Testis (tissue), 3 donors: Measurements from ENCODE around the gene NFATC1. TPM values are rescaled to one million over a fixed set of nuclear protein-coding genes. Genes with fewer than 3 reads are reported as not detected.

Source experiments
- DNase-seq: peaks from one replicate; pipeline ENCODE4 v3.0.0-alpha.2; 2019
- H3K27ac ChIP-seq, 2 donors: fragments of 200-600 bp; sonication (generic); one replicate each; pipeline ENCODE4 v1.5.1; 2019
- H3K27me3 ChIP-seq: fragments of 200-600 bp; sonication (generic); one replicate; pipeline ENCODE4 v1.5.1; 2019
- H3K36me3 ChIP-seq: fragments of 200-600 bp; sonication (generic); one replicate; pipeline ENCODE4 v1.5.1; 2017; ENCODE audit warnings: low read depth; ENCODE audit errors: missing control alignments
- H3K4me1 ChIP-seq: fragments of 200-600 bp; sonication (generic); one replicate; pipeline ENCODE4 v1.5.1; 2019
- H3K4me3 ChIP-seq, 2 donors: fragments of 200-600 bp; sonication (generic); one replicate each; pipeline ENCODE4 v1.5.1; 2017 to 2019
- H3K9me3 ChIP-seq: fragments of 200-600 bp; sonication (generic); one replicate; pipeline ENCODE4 v1.5.1; 2017
- CTCF ChIP-seq, 3 experiments: fragments of 450-650 bp in 2 of 3; fragments of 200-600 bp in 1 of 3; sonication (generic) in 1 of 3; IDR thresholded peaks; one replicate each; pipeline ENCODE4 v1.5.1; 2016 to 2019; ENCODE audit warnings: antibody characterized with exemption in 3 of 3, mild to moderate bottlenecking in 2 of 3, moderate library complexity in 1 of 3
- POLR2A ChIP-seq: fragments of 450-650 bp; IDR thresholded peaks from one replicate; pipeline ENCODE4 v1.6.1; 2017; ENCODE audit warnings: antibody characterized with exemption, mild to moderate bottlenecking, moderate library complexity
- WGBS, 2 donors: methylation state at CpG; one replicate each; pipeline ENCODE4 v1.1.5; 2018; 5-methylcytosine and 5-hydroxymethylcytosine counted together
- intact Hi-C: fragments of 100-400 bp; cut with DNase I; formaldehyde crosslinking; loops from one replicate; pipeline ENCODE4 v1.15.1; 2023; ENCODE audit warnings: low total_unique reads
- polyA plus RNA-seq: library from polyadenylated mRNA; stranded (reverse); fragments of 350-450 nt; fragmentation: Illumina TruSeq; extraction: RNeasy Lipid Tissue Mini Kit (QIAGEN cat#74804); gene quantifications from one replicate; pipeline ENCODE4 v1.2.3, GENCODE V29; 2014; ENCODE audit warnings: low read depth, low replicate concordance; ENCODE audit not compliant: insufficient read depth
- total RNA-seq, 2 donors: library from RNA; depleted of rRNA; stranded (reverse); fragments of >200 nt; gene quantifications; one replicate each; pipeline ENCODE4 v1.2.3, GENCODE V29; 2016

NFATC1 gene
- total and polyA plus RNA-seq, 3 donors from 2014 or later, result 22.2 to 28.1 (median 27.5) TPM

- intact Hi-C loops, result no loop called here
Observed at GRCh38 chr18:79463424-79463960, 67.8 kb downstream of the NFATC1 start.

GRCh38 chr18:79465392-79465991 is 69.8 kb downstream of the NFATC1 start:
- H3K36me3 ChIP-seq, result no peaks in the 10 kb centered on the region
- no peak for DNase-seq
- H3K27me3 ChIP-seq, result no peaks in the 10 kb centered on the region
- H3K27ac ChIP-seq, result no peak overlapping the region
- TF ChIP-seq CTCF (IDR thresholded peaks at IDR 0.05), result no peak
- no peak for TF ChIP-seq POLR2A
- H3K4me1 ChIP-seq, result no peaks in the 10 kb centered on the region
- H3K9me3 ChIP-seq, result no peaks in the 10 kb centered on the region
- H3K4me3 ChIP-seq, result no peak overlapping the region
- WGBS, 2 donors, result 65 to 77% methylated on average over 19 to 26 of the region's 26 CpGs
- intact Hi-C loops, result no loop called here

More at GRCh38 chr18:79463424-79463960, 67.8 kb downstream of the NFATC1 start:
- Histone ChIP-seq H3K4me1 (peaks cover 5% of the 10 kb centered on the region), H3K36me3 (no peaks in the 10 kb centered on the region), H3K27me3 (no peaks in the 10 kb centered on the region), H3K27ac (no peak overlapping the region), H3K4me3 (no peak overlapping the region), H3K9me3 (no peaks in the 10 kb centered on the region)
- TF ChIP-seq POLR2A, result no peak
- TF ChIP-seq CTCF (IDR thresholded peaks at IDR 0.05), result no peak
- WGBS, 2 donors, result 87 to 93% methylated on average over 15 to 25 of the region's 25 CpGs
- no peak for DNase-seq

DNA sequence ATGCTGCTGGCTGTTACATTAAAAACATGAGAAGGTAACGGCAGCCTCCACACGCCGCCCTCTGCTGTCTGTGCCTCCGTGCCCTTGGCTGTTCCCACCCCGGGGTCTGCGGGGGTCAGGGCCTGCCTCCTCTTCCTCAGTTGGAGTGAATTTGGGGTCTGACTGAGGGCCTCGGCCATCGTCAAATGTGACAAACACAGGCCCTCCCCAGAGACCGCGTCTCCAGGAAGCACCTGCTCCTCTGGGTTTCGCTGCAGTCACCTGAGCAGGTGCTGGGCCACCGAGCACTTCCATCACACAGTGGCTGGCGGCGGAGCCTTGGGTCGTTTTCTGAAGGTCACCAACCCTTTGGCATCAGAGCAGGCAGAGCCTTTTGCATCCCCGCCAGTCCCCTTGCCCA is 70.9 kb downstream of the NFATC1 start:
- 89 to 93% methylated on average over 5 to 16 of the region's 16 CpGs for WGBS, 2 donors
- intact Hi-C loops, result no loop called here
- no peak for DNase-seq

GRCh38 chr18:79467126-79467525 is 71.4 kb downstream of the NFATC1 start:
- no peaks in the 10 kb centered on the region for H3K4me1 ChIP-seq
- H3K27ac ChIP-seq, result no peak overlapping the region
- WGBS, 2 donors, result 97 to 99% methylated on average over 29 to 32 of the region's 33 CpGs
- no peaks in the 10 kb centered on the region for H3K27me3 ChIP-seq
- no peak for DNase-seq
- H3K4me3 ChIP-seq, result no peak overlapping the region
- H3K36me3 ChIP-seq, result no peaks in the 10 kb centered on the region
- TF ChIP-seq CTCF (IDR thresholded peaks at IDR 0.05), result no peak
- no peak for TF ChIP-seq POLR2A
- intact Hi-C loops, result no loop called here
- no peaks in the 10 kb centered on the region for H3K9me3 ChIP-seq

More for the DNA sequence above, 70.9 kb downstream of the NFATC1 start:
- Histone ChIP-seq H3K4me1 (no peaks in the 10 kb centered on the region), H3K27ac (no peak overlapping the region), H3K4me3 (no peak overlapping the region), H3K36me3 (no peaks in the 10 kb centered on the region), H3K27me3 (no peaks in the 10 kb centered on the region), H3K9me3 (no peaks in the 10 kb centered on the region)
- TF ChIP-seq POLR2A, result no peak

DNA sequence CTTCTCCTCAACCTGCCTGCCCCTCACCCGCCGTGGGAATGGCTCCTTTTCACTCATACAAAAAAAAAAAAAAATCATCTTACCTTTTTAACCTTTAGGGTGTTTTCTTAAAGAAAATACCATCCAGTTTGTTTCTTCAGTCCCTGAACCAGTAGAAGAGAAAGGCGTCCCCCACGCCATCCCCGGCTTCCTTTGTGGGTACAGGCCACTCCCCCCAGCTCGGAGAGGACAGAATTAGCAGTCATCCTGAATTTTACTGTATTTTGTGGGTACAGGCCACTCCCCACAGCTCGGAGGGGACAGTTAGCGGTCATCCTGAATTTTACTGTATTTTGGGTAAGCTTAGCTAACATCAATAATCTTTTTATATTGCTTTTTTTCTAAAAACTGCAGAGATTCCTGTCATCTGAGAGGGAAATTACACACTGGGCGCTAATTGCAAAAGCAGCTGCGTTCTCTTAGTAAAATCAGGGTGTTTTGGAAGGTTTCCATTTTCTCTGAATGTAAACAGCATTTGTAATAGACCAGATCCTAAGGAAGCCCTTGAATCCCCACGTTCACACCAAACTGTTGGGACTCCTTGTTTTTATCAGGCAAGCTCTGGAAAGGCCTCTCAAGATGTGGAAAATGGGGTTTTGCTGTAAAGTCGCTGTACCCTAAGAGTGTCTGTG is 72.5 kb downstream of the NFATC1 start:
- WGBS, 2 donors, result 92% methylated on average over 12 of the region's 12 CpGs
- Histone ChIP-seq H3K36me3 (no peaks in the 10 kb centered on the region), H3K4me1 (no peaks in the 10 kb centered on the region), H3K9me3 (no peaks in the 10 kb centered on the region), H3K4me3 (no peak overlapping the region), H3K27me3 (no peaks in the 10 kb centered on the region), H3K27ac (no peak overlapping the region)
- intact Hi-C loops, result no loop called here
- DNase-seq, result no peak
- TF ChIP-seq CTCF (IDR thresholded peaks at IDR 0.05), result no peak
- TF ChIP-seq POLR2A, result no peak
